Esophagus muscularis mucosa (tissue), 4 donors: Measurements from ENCODE around the gene STAMBPL1.

ENCODE experiments used
- CTCF ChIP-seq, 3 experiments: fragments of 200-600 bp in 2 of 3; fragments of 450-650 bp in 1 of 3; sonication (generic) in 2 of 3; IDR thresholded peaks; one replicate each; pipeline ENCODE4 v1.5.1; 2017 to 2019; ENCODE audit warnings: antibody characterized with exemption in 3 of 3, mild to moderate bottlenecking in 2 of 3, moderate library complexity in 1 of 3
- EP300 ChIP-seq: sonication (generic); formaldehyde crosslinking; IDR thresholded peaks from one replicate; pipeline ENCODE4 v1.6.1; 2017; ENCODE audit warnings: antibody characterized with exemption
- POLR2AphosphoS5 ChIP-seq, 2 donors: sonication (generic); formaldehyde crosslinking; IDR thresholded peaks; one replicate each; pipeline ENCODE4 v1.6.1; 2017; ENCODE audit warnings: antibody characterized with exemption in 2 of 2

GRCh38 chr10:88858491-88858890 is 21.6 kb upstream of the STAMBPL1 start:
- TF ChIP-seq CTCF (IDR thresholded peaks at IDR 0.05) (no peak), EP300 (no peak), POLR2AphosphoS5 (IDR thresholded peaks at IDR 0.05) (no peak)
